SW480 (cell line): ENCODE data around the gene EP400.
"Not testable (repeated sequence)": the region's sequence is repeated elsewhere in the genome, so short reads cannot be mapped to it uniquely, and the experiment has no call there.

Experiments
- DNase-seq: peaks from one replicate; pipeline ENCODE4 v3.0.0-alpha.2; 2016; ENCODE audit warnings: low spot score

Gene EP400

GRCh38 chr12:131928080-131928710 is 21.5 kb upstream of the EP400 start:
- peak; percentile 22 for DNase-seq

- DNase-seq: peak; percentile 91
These were observed 20.8 kb upstream of the EP400 start, which contains the start of gene PUS1 for GRCh38 chr12:131928711-131929580. TSS of gene PUS1 (plus strand) at chr12:131929276. CDS start at chr12:131929723, 447 bp downstream.

GRCh38 chr12:131929581-131930456 is 19.9 kb upstream of the EP400 start:
- DNase-seq: peak; percentile 35

- no peak for DNase-seq
These were observed 19.2 kb upstream of the EP400 start for GRCh38 chr12:131930510-131930909.

- no peak for DNase-seq
These were observed 16.4 kb upstream of the EP400 start for GRCh38 chr12:131933387-131933786.

GRCh38 chr12:131934535-131934934 is 15.2 kb upstream of the EP400 start:
- no peak for DNase-seq

- no peak for DNase-seq
These were observed 11.7 kb upstream of the EP400 start for GRCh38 chr12:131938082-131938481.

- DNase-seq: peak; percentile 43
These were observed 10.7 kb upstream of the EP400 start for GRCh38 chr12:131939007-131939406.

GRCh38 chr12:131940141-131940547 is 9.6 kb upstream of the EP400 start:
- DNase-seq: no peak

GRCh38 chr12:131941116-131941986 is 8.4 kb upstream of the EP400 start:
- DNase-seq: no peak

GRCh38 chr12:131941987-131942341 is 7.8 kb upstream of the EP400 start:
- no peak for DNase-seq

- no peak for DNase-seq
These were observed 7.1 kb upstream of the EP400 start for GRCh38 chr12:131942671-131943070.

- no peak for DNase-seq
These were observed 6.4 kb upstream of the EP400 start for GRCh38 chr12:131943389-131943788.

- no peak for DNase-seq
These were observed 5.9 kb upstream of the EP400 start for GRCh38 chr12:131943876-131944275.

GRCh38 chr12:131944601-131945251 is 5.0 kb upstream of the EP400 start:
- DNase-seq: no peak

GRCh38 chr12:131946757-131947156 is 3.0 kb upstream of the EP400 start:
- DNase-seq: no peak

GRCh38 chr12:131947482-131948027 is 2.2 kb upstream of the EP400 start:
- DNase-seq: no peak

- DNase-seq: no peak
These were observed 1.5 kb upstream of the EP400 start for GRCh38 chr12:131948166-131948712.

GRCh38 chr12:131948713-131949430 is 870 bp upstream of the EP400 start:
- DNase-seq: not testable (repeated sequence)
